SK-N-SH (cell line): Measurements from ENCODE around the gene VAMP8. TPM values are rescaled to one million over a fixed set of nuclear protein-coding genes. Genes with fewer than 3 reads are reported as not detected.

Experiments used
- CTCF ChIA-PET: fragments of 300-600, 350-600 bp; formaldehyde crosslinking; extraction: SDS; loops from one replicate; lab custom pipeline; 2021; lab: Yijun Ruan, JAX
- POLR2A ChIA-PET: fragments of 350-600 bp; sonication (Branson Sonifier 250); formaldehyde crosslinking; extraction: SDS; loops from one replicate; lab custom pipeline; 2020; ENCODE audit warnings: antibody characterized with exemption, inconsistent platforms; lab: Yijun Ruan, JAX
- DNase-seq: peaks from one replicate; pipeline ENCODE4 v3.0.0; 2012
- H2AFZ ChIP-seq: fragments of 200-600 bp; sonication (generic); 2 replicates; pipeline ENCODE4 v1.8.1; 2016; ENCODE audit warnings: antibody characterized with exemption, mild to moderate bottlenecking, low read depth
- H3F3A ChIP-seq: fragments of 200-600 bp; sonication (generic); replicated peaks from 2 replicates; pipeline ENCODE3; 2016; ENCODE audit warnings: antibody characterized with exemption, mild to moderate bottlenecking; ENCODE audit not compliant: insufficient read depth
- H3K27ac ChIP-seq, 2 experiments: fragments of 200-500 bp in 1 of 2; fragments of 200-600 bp in 1 of 2; sonication (Bioruptor generic) in 1 of 2; sonication (generic), shearing (Covaris generic) in 1 of 2; 2 replicates each; pipeline versions ENCODE4 v1.5.1 to v1.6.1; 2014 to 2016; ENCODE audit warnings: low read depth in 2 of 2, inconsistent platforms in 1 of 2, low read length in 1 of 2, mild to moderate bottlenecking in 1 of 2, mixed read lengths in 1 of 2
- H3K27me3 ChIP-seq: fragments of 200-600 bp; sonication (generic), shearing (Covaris generic); 2 replicates; pipeline ENCODE4 v1.6.1; 2016; ENCODE audit warnings: mixed run types; ENCODE audit not compliant: insufficient read depth
- H3K36me3 ChIP-seq, 2 experiments: fragments of 200-500 bp in 1 of 2; fragments of 200-600 bp in 1 of 2; sonication (Bioruptor generic) in 1 of 2; sonication (generic) in 1 of 2; replicated peaks in 1 of 2; 2 replicates each; pipeline versions ENCODE3 to v1.5.1; 2014 to 2016; ENCODE audit warnings: low read length in 1 of 2, mild to moderate bottlenecking in 1 of 2; ENCODE audit not compliant: insufficient read depth in 2 of 2, control insufficient read depth in 1 of 2
- H3K4me1 ChIP-seq, 2 experiments: fragments of 200-500 bp in 1 of 2; fragments of 200-600 bp in 1 of 2; sonication (Bioruptor generic) in 1 of 2; sonication (generic), shearing (Covaris generic) in 1 of 2; 2 replicates each; pipeline versions ENCODE4 v1.5.1 to v1.6.1; 2014 to 2016; ENCODE audit warnings: low read depth in 1 of 2, low read length in 1 of 2, mixed run types in 1 of 2; ENCODE audit not compliant: insufficient read depth in 2 of 2, control insufficient read depth in 1 of 2
- H3K4me2 ChIP-seq: fragments of 200-600 bp; sonication (generic), shearing (Covaris generic); 2 replicates; pipeline ENCODE4 v1.6.1; 2017; ENCODE audit warnings: mixed run types
- H3K4me3 ChIP-seq, 2 experiments: fragments of 200-500 bp in 1 of 2; fragments of 200-600 bp in 1 of 2; sonication (Bioruptor generic) in 1 of 2; sonication (generic), shearing (Covaris generic) in 1 of 2; 2 replicates each; pipeline versions ENCODE4 v1.5.1 to v1.8.1; 2014 to 2016; ENCODE audit warnings: low read depth in 2 of 2, inconsistent platforms in 1 of 2, low read length in 1 of 2, mild to moderate bottlenecking in 1 of 2, mixed read lengths in 1 of 2, moderate library complexity in 1 of 2
- H3K79me2 ChIP-seq: fragments of 200-600 bp; sonication (generic); 2 replicates; pipeline ENCODE4 v1.8.1; 2017; ENCODE audit warnings: mild to moderate bottlenecking; ENCODE audit not compliant: insufficient read depth
- H3K9ac ChIP-seq: fragments of 200-600 bp; sonication (generic); 2 replicates; pipeline ENCODE4 v1.6.1; 2017; ENCODE audit warnings: mixed run types
- H3K9me2 ChIP-seq: fragments of 200-600 bp; sonication (generic); 2 replicates; pipeline ENCODE4 v1.6.1; 2017; ENCODE audit warnings: mixed run types
- H3K9me3 ChIP-seq: fragments of 200-600 bp; sonication (generic); 2 replicates; pipeline ENCODE4 v1.6.1; 2017; ENCODE audit warnings: mixed run types, mild to moderate bottlenecking, moderate library complexity
- H4K20me1 ChIP-seq: fragments of 200-600 bp; sonication (generic); 2 replicates; pipeline ENCODE4 v1.6.1; 2017; ENCODE audit warnings: mild to moderate bottlenecking, mixed run types; ENCODE audit not compliant: insufficient read depth
- ELF1 ChIP-seq: IDR thresholded peaks from 2 replicates; pipeline ENCODE4 v1.4.0; 2012
- FOSL2 ChIP-seq: IDR thresholded peaks from 2 replicates; pipeline ENCODE4 v1.4.0; 2012; ENCODE audit warnings: low read depth, mild to moderate bottlenecking, moderate library complexity, borderline replicate concordance
- FOXJ3 ChIP-seq: sonication (generic); formaldehyde crosslinking; IDR thresholded peaks from 2 replicates; pipeline ENCODE4 v1.5.1; 2020; ENCODE audit warnings: mild to moderate bottlenecking, missing genetic modification reagents
- FOXM1 ChIP-seq: IDR thresholded peaks from 2 replicates; pipeline ENCODE4 v1.4.0; 2012; ENCODE audit warnings: low read depth, mild to moderate bottlenecking
- GABPA ChIP-seq: IDR thresholded peaks from 2 replicates; pipeline ENCODE4 v1.4.0; 2012; ENCODE audit warnings: low read depth, mild to moderate bottlenecking
- JUND ChIP-seq: IDR thresholded peaks from 2 replicates; pipeline ENCODE4 v1.4.0; 2012
- MEF2A ChIP-seq: IDR thresholded peaks from 2 replicates; pipeline ENCODE4 v1.4.0; 2012; ENCODE audit warnings: low read depth, borderline replicate concordance
- RAD21 ChIP-seq: IDR thresholded peaks from 2 replicates; pipeline ENCODE4 v1.6.1; 2012; ENCODE audit warnings: mild to moderate bottlenecking, low read length
- RXRA ChIP-seq: IDR thresholded peaks from 2 replicates; pipeline ENCODE4 v1.4.0; 2012; ENCODE audit warnings: low read depth, mild to moderate bottlenecking, borderline replicate concordance
- SMC3 ChIP-seq: IDR thresholded peaks from 2 replicates; pipeline ENCODE4 v1.6.1; 2012; ENCODE audit warnings: low read depth, low read length, improper control_type of control experiment
- TCF12 ChIP-seq: IDR thresholded peaks from 2 replicates; pipeline ENCODE4 v1.4.0; 2012
- TEAD4 ChIP-seq: IDR thresholded peaks from 2 replicates; pipeline ENCODE4 v1.4.0; 2012; ENCODE audit warnings: mild to moderate bottlenecking, borderline replicate concordance; ENCODE audit not compliant: insufficient read depth
- YY1 ChIP-seq: IDR thresholded peaks from 2 replicates; pipeline ENCODE4 v1.4.0; 2012; ENCODE audit warnings: low read depth, mild to moderate bottlenecking
- ZBTB33 ChIP-seq: IDR thresholded peaks from 2 replicates; pipeline ENCODE4 v1.4.0; 2012; ENCODE audit warnings: low read depth, borderline replicate concordance
- WGBS: methylation state at CpG from one replicate; pipeline ENCODE4 v1.1.6; 2017; ENCODE audit warnings: low lambda C conversion rate; 5-methylcytosine and 5-hydroxymethylcytosine counted together
- polyA plus RNA-seq, 3 experiments: library from polyadenylated mRNA; depleted of rRNA; stranded (reverse); fragments of >200 nt; gene quantifications; 2 replicates each; pipeline ENCODE4 v1.2.3, GENCODE V29; 2012
- TF ChIP-seq, protein P1 (sequence below): IDR thresholded peaks from 2 replicates; pipeline ENCODE4; 2012
- TF ChIP-seq, protein P2 (sequence below): IDR thresholded peaks from 2 replicates; pipeline ENCODE4 v1.6.1; 2012; ENCODE audit warnings: mild to moderate bottlenecking, low read depth, low read length, moderate library complexity
- TF ChIP-seq, protein P3 (sequence below): fragments of 200-600 bp; sonication (generic); IDR thresholded peaks from 2 replicates; pipeline ENCODE4 v1.6.1; 2017; ENCODE audit warnings: antibody characterized with exemption, mild to moderate bottlenecking, moderate library complexity
- TF ChIP-seq, protein P4 (sequence below): fragments of 150-350 bp; IDR thresholded peaks from 2 replicates; pipeline ENCODE4 v1.6.1; 2016; ENCODE audit warnings: mild to moderate bottlenecking, low read depth, low read length

VAMP8 gene
- polyA plus RNA-seq, 1 of the 3 experiments (the other 2 are of a cell fraction): 0.72 TPM

GRCh38 chr2:85599468-85600234 is 22.3 kb downstream of the VAMP8 start:
- 82% methylated on average over 10 of the region's 17 CpGs for WGBS
- H3K9ac ChIP-seq: no peak overlapping the region
- no peak overlapping the region for H2AFZ ChIP-seq
- peaks cover 35% of the 10 kb centered on the region for H3K79me2 ChIP-seq
- no peaks in the 10 kb centered on the region for H3K9me3 ChIP-seq
- H3K27ac ChIP-seq: no peak overlapping the region
- H3F3A ChIP-seq: peaks cover 2% of the 10 kb centered on the region
- H3K4me1 ChIP-seq: peaks cover 0 to 29% of the 10 kb centered on the region in 2 experiments; a peak in 2 of 4 replicates
- no peaks in the 10 kb centered on the region for H3K27me3 ChIP-seq
- H3K36me3 ChIP-seq: peaks cover 0 to 28% of the 10 kb centered on the region in 2 experiments
- H3K4me3 ChIP-seq: no peak overlapping the region
- no peaks in the 10 kb centered on the region for H4K20me1 ChIP-seq
- ChIA-PET CTCF (no interaction called here), POLR2A (interaction anchor here (0.7 to 1.2 kb wide), 2 partner anchors 12 to 15 kb away, joined by 3 read pairs; partner anchors contain the start of gene C2orf68)
- H3K4me2 ChIP-seq: no peak overlapping the region
- TF ChIP-seq YY1: no peak
- TF ChIP-seq ELF1: no peak
- DNase-seq: no peak
- no peaks in the 10 kb centered on the region for H3K9me2 ChIP-seq

GRCh38 chr2:85600235-85600575 is 22.8 kb downstream of the VAMP8 start:
- Histone ChIP-seq H2AFZ (no peak overlapping the region), H3F3A (peaks cover 8% of the 10 kb centered on the region), H3K9me3 (no peaks in the 10 kb centered on the region), H3K27ac (no peak overlapping the region), H3K4me3 (no peak overlapping the region), H4K20me1 (no peaks in the 10 kb centered on the region), H3K4me1 (peaks cover 0 to 26% of the 10 kb centered on the region in 2 experiments; a peak in 2 of 4 replicates), H3K27me3 (no peaks in the 10 kb centered on the region), H3K9me2 (no peaks in the 10 kb centered on the region), H3K79me2 (peaks cover 35% of the 10 kb centered on the region), H3K9ac (no peak overlapping the region), H3K4me2 (no peak overlapping the region), H3K36me3 (peaks cover 0 to 28% of the 10 kb centered on the region in 2 experiments)
- CTCF ChIA-PET: no interaction called here
- DNase-seq: no peak
- 75% methylated on average over 3 of the region's 3 CpGs for WGBS
- POLR2A ChIA-PET: interaction anchor here (0.5 to 1.2 kb wide), 2 partner anchors 12 to 69 kb away, joined by 3 to 4 read pairs; partner anchors contain the start of gene C2orf68
- no peak for TF ChIP-seq MEF2A
- no peak for TF ChIP-seq RXRA
- TF ChIP-seq, protein P1, sequence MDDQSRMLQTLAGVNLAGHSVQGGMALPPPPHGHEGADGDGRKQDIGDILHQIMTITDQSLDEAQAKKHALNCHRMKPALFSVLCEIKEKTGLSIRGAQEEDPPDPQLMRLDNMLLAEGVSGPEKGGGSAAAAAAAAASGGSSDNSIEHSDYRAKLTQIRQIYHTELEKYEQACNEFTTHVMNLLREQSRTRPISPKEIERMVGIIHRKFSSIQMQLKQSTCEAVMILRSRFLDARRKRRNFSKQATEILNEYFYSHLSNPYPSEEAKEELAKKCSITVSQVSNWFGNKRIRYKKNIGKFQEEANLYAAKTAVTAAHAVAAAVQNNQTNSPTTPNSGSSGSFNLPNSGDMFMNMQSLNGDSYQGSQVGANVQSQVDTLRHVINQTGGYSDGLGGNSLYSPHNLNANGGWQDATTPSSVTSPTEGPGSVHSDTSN: no peak
- TF ChIP-seq TCF12: no peak
- TF ChIP-seq, protein P2, sequence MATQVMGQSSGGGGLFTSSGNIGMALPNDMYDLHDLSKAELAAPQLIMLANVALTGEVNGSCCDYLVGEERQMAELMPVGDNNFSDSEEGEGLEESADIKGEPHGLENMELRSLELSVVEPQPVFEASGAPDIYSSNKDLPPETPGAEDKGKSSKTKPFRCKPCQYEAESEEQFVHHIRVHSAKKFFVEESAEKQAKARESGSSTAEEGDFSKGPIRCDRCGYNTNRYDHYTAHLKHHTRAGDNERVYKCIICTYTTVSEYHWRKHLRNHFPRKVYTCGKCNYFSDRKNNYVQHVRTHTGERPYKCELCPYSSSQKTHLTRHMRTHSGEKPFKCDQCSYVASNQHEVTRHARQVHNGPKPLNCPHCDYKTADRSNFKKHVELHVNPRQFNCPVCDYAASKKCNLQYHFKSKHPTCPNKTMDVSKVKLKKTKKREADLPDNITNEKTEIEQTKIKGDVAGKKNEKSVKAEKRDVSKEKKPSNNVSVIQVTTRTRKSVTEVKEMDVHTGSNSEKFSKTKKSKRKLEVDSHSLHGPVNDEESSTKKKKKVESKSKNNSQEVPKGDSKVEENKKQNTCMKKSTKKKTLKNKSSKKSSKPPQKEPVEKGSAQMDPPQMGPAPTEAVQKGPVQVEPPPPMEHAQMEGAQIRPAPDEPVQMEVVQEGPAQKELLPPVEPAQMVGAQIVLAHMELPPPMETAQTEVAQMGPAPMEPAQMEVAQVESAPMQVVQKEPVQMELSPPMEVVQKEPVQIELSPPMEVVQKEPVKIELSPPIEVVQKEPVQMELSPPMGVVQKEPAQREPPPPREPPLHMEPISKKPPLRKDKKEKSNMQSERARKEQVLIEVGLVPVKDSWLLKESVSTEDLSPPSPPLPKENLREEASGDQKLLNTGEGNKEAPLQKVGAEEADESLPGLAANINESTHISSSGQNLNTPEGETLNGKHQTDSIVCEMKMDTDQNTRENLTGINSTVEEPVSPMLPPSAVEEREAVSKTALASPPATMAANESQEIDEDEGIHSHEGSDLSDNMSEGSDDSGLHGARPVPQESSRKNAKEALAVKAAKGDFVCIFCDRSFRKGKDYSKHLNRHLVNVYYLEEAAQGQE: no peak
- TF ChIP-seq FOXM1: no peak
- no peak for TF ChIP-seq TEAD4
- TF ChIP-seq FOXJ3: no peak
- TF ChIP-seq JUND: no peak
- TF ChIP-seq, protein P3, sequence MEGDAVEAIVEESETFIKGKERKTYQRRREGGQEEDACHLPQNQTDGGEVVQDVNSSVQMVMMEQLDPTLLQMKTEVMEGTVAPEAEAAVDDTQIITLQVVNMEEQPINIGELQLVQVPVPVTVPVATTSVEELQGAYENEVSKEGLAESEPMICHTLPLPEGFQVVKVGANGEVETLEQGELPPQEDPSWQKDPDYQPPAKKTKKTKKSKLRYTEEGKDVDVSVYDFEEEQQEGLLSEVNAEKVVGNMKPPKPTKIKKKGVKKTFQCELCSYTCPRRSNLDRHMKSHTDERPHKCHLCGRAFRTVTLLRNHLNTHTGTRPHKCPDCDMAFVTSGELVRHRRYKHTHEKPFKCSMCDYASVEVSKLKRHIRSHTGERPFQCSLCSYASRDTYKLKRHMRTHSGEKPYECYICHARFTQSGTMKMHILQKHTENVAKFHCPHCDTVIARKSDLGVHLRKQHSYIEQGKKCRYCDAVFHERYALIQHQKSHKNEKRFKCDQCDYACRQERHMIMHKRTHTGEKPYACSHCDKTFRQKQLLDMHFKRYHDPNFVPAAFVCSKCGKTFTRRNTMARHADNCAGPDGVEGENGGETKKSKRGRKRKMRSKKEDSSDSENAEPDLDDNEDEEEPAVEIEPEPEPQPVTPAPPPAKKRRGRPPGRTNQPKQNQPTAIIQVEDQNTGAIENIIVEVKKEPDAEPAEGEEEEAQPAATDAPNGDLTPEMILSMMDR: no peak
- TF ChIP-seq, protein P4, sequence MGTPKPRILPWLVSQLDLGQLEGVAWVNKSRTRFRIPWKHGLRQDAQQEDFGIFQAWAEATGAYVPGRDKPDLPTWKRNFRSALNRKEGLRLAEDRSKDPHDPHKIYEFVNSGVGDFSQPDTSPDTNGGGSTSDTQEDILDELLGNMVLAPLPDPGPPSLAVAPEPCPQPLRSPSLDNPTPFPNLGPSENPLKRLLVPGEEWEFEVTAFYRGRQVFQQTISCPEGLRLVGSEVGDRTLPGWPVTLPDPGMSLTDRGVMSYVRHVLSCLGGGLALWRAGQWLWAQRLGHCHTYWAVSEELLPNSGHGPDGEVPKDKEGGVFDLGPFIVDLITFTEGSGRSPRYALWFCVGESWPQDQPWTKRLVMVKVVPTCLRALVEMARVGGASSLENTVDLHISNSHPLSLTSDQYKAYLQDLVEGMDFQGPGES: no peak
- TF ChIP-seq ZBTB33: no peak
- no peak for TF ChIP-seq RAD21
- no peak for TF ChIP-seq ELF1
- TF ChIP-seq FOSL2: no peak
- no peak for TF ChIP-seq SMC3
- TF ChIP-seq GABPA: no peak
